Measurements from ENCODE around the gene MAPK8IP2.

Gene MAPK8IP2

GRCh38 chr22:50600538-50600937, at the start of gene MAPK8IP2:
TSS of gene MAPK8IP2 (plus strand) at chr22:50600793. CDS start at chr22:50600819, 26 bp downstream.
- DNase-seq (ENCODE audit: low spot score): no peak

DNA sequence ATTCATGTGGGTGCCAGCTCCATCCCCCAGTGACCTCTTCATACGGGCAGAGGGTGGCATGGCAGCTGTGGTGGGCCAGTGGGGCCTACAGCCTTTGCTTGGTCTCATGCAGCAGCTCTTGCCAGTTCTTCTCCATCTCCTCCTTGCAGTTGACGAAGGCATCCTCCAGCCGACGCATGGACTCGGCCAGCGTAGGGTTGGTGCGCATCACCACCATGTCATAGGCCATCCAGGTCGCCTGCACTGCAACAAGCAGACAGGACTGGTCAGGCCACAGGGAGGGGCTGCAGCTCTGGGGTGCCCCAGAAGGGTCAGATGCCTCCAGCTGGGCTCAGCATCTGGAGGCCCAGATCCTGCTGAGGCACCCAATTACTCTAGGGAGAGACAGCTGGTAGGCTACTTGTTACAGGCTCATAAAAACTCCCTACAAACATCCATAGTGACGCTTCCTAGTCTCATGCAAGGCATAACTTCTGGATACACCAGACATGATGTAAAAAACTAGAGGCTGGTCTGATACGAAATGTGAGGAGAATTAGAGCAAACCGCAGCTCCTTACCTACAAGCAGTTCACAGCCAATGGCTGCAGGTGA, 49.3 kb upstream of the MAPK8IP2 start:
- no peak for DNase-seq (ENCODE audit: low spot score)

DNA sequence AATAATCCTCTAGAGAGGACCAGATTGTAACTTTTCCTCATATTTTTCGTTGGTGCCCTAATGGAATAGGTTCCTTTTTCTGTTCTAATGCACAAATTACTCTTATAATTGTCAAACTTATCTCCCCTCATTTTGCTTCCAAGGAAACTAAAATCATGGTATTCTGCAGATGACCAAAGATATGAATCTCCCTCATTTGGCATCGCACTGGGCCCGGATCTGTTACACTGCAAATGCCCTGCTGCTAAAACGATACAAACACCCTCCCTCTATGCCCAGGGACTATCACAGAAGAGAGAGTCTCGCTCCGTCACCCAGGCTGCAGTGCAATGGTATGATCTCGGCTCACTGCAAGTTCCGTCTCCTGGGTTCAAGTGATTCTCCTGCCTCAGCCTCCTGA, 47.3 kb upstream of the MAPK8IP2 start:
- no peak for DNase-seq (ENCODE audit: low spot score)

- no peak for DNase-seq (ENCODE audit: low spot score)
Measured at GRCh38 chr22:50556703-50557102, 43.9 kb upstream of the MAPK8IP2 start.

DNA sequence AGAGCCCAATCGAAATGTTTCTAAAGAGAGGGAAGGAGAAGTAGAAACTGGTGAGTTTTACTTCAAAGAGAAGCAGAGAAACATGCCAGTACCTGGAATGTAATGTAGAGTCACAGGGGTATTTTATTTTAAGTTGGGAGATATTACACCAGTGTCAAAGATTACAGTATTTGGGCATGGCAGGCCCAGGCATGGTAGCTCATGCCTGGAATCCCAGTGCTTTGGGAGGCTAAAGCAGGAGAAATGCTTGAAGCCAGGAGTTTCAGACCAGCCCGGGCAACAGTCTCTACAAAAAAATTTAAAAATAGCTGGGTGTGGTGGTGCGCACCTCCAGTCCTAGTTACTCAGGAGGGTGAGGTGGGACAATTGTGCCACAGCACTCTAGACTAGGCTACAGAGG, 40.6 kb upstream of the MAPK8IP2 start:
- no peak for DNase-seq (ENCODE audit: low spot score)

- DNase-seq (ENCODE audit: low spot score): no peak
Measured at GRCh38 chr22:50561401-50562358, 38.9 kb upstream of the MAPK8IP2 start.

- peak; percentile 94 for DNase-seq (ENCODE audit: low spot score)
Measured at GRCh38 chr22:50562523-50563412, 37.8 kb upstream of the MAPK8IP2 start, which contains the start of gene SYCE3. TSS of gene SYCE3 (minus strand) at chr22:50562919. CDS start at chr22:50556405, 6,514 bp downstream.

DNA sequence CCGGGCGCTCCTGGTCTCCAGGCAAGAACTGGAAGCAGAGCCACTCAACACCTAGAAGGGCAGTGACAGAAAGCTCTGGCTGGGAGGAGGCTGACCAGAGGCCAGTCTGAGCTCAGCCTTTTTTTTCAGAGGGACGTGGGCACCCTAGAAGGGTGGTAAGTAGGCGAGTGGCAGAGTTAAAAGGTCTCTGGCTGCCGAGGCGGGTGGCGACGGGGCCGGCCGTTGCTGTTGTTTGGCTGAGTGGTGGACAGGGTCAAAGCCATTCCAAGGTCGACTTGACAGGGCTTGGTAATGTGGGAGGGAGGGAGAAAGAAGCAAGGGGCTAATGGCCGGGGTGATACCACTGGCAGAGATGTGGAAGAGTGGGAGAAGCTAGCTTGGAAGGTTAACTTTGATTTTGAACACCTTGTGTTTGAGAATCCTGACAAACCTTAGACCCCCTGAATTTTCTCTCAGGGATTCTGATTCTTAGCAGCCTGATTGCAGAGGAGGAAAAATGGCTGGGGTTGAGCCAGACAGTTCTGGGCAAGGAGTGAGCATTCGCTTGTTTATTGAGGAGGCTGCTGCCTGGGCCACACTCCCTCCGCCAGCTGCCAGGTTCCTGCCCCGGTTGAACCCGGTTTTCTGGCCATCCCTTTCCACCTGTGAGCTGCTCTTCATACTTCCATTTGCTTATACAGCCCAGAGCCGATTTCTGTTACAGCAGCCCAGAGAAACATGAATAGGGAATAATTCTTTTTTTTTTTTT, 37.0 kb upstream of the MAPK8IP2 start:
- no peak for DNase-seq (ENCODE audit: low spot score)

DNA sequence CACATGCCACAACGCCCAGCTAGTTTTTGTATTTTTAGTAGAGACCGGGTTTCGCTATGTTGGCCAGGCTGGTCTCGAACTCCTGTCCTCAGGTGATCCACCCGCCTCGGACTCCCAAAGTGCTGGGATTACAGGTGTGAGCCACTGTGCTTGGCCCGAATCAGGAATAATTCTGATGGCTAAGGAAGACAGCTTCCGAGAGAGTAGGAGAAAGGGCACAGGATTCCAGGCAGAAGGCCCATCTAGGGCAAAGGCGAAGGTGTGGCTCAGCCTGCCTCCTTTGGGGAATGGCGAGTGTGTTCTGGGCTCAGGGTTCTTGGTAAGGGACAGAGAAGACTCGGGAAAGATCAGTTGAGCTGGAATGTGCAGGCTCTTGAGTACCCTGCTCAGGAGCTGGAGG, 36.3 kb upstream of the MAPK8IP2 start:
- no peak for DNase-seq (ENCODE audit: low spot score)

GRCh38 chr22:50567721-50568252, 32.8 kb upstream of the MAPK8IP2 start:
- no peak for DNase-seq (ENCODE audit: low spot score)

GRCh38 chr22:50568626-50569025, 32.0 kb upstream of the MAPK8IP2 start:
- DNase-seq (ENCODE audit: low spot score): no peak

DNA sequence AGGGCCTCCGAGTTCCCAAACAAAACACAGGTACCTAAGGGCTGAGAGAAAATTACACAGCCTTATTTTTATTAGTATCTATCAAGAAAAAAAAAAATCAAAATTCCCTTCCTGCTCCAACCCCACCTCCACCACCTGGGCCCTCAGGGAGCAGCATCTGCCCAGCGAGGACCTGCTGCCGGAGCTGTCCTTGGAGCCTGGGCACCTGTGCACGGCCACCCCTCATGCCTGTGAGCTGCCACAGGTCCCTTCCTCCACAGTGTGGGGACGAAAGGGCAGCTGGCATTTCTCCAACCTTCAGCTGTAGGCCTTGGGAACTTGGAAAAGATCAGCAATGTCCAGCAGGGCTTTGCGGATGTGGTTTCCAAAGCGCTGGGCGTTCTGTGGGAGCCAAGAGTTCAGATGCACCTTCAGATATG, 31.5 kb upstream of the MAPK8IP2 start:
- DNase-seq (ENCODE audit: low spot score): peak; percentile 35

- DNase-seq (ENCODE audit: low spot score): peak; percentile 88
Measured at GRCh38 chr22:50569896-50570535, 30.6 kb upstream of the MAPK8IP2 start.

- no peak for DNase-seq (ENCODE audit: low spot score)
Measured at GRCh38 chr22:50570861-50571260, 29.7 kb upstream of the MAPK8IP2 start.

DNA sequence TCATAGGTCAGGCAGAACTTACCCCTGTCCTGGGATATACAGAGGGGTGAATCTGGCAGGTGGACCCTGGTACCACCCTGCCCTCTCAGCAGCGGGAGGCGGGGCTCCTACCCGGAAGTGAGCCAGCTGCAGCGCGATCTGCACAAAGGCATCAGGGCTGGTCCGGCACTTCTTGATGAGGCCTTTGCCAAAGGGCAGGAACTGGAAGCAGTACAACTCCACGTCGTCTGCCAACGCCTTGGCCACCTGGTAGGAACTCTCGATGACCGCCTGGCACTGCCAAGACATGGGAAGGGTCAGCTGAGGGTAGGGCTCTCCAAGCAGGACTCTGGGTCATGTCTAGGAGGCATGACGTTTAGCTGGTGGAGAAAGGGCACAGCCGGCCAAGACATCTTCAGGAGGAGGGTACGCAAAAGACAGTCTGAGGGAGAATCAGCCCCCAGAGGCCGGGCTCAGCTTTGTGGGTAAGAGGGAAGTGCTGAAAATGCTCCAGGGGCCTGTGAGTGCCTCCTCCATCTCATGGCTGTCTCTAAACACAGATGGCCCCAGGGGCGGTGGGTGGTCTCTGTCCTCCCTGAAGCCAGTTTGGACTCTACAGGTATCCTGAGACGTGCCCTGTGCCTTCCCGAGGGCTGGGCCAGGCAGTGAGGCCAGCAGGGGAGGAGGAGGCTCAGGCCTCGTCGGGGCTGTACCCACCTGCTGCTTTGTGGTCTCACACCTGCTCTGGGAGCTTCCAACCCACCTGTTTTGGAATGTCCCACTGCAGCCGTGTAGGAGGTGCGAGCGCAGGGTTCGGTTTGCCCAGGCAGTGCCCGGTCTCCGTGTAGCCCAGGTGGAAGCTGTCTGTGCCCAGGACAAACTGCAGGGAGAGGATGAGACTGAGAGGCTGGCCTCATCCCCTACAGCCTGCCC, 29.1 kb upstream of the MAPK8IP2 start:
- no peak for DNase-seq (ENCODE audit: low spot score)

DNA sequence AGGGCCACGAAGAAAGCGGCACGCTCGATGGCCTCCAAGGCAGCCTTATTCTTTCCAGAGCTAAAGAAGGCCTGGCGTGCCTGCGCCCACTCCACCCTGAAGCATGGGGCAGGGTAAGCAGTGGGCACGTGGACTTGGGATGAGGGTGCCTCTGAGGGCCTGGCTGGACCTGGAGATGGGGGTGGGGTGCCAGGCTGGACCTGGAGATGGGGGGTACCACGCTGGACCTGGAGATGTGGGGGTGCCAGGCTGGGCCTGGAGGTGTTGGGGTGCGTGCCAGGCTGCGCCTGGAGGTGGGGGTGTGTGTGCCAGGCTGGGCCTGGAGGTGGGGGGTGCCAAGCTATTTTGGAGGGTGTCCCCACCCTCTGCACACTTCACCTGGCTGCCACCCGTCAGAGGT, 27.6 kb upstream of the MAPK8IP2 start:
- DNase-seq (ENCODE audit: low spot score): no peak

GRCh38 chr22:50573491-50574382, 26.9 kb upstream of the MAPK8IP2 start:
- no peak for DNase-seq (ENCODE audit: low spot score)

GRCh38 chr22:50574383-50574755, 26.2 kb upstream of the MAPK8IP2 start:
- DNase-seq (ENCODE audit: low spot score): no peak

Data from kidney tubule cell (primary cell).